Measurements from ENCODE around the gene ESR1. TPM values are rescaled to one million over a fixed set of nuclear protein-coding genes. Genes with fewer than 3 reads are reported as not detected.

The ESR1 gene
- polyA plus RNA-seq, 1 donor (not counting 4 experiments of a cell fraction or from before 2014, with no cell fraction given): 0.22 TPM

DNA sequence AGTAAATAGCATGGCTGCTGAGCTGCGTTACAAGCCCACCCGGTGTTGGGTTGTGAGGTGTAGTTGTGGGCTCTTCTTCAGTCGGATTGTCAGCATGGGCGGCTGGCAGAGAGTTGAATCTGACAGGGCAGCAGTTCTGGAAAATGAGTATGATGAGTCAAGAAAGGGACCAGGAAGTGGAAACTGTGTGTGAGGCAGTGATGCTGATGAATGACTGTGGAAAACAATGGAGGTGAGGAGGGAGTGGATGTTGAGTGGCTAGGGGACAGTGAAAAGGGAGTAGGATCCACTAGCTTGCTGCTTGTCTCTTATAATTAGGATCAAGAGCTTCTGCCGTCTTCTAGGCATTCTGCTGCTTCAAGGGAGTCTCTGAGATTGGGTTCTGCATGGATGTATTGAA is 154.3 kb downstream of the ESR1 start:
- no peaks in the 10 kb centered on the region for H3K36me3 ChIP-seq (ENCODE audit: control insufficient read depth in 2 of 2, extremely low read depth in 1 of 2, insufficient read depth in 2 of 2, low read length in 2 of 2)

DNA sequence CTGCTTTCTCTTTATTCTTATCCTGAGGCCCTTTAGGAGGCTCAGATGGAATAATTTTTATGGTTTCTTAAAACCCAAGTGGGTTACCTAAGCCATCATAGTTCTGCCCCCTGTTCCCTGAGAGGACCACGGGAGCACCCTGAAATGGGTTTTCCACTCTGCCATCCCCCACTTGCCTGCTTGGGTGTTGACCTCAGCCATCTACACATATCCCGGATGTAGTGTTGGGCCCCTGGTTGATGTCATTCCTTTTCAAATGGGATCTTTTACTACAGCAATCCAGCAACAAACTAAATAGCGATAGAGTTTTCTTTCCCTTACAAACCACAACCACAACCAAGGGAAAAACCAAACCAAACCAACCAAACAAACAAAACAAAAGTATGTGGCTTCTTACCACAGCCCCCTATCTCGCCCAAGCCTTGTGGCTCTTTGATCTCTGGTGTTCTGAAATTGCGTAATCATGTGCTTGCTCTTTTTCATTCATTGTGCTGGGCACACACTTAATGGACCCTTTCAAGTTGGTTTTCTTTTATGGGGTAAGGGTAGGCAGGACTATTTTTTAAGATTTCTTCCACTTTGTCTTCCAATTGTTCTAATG is 154.9 kb downstream of the ESR1 start:
- no peak overlapping the region for H3K27ac ChIP-seq (ENCODE audit: control insufficient read depth, insufficient read depth, low read length)
- no peaks in the 10 kb centered on the region for H4K20me1 ChIP-seq (ENCODE audit: control insufficient read depth, extremely low read depth, insufficient read depth, low read length)
- DNase-seq (ENCODE audit: low read depth, low spot score) (no peak), FAIRE-seq (no peak)
- no peaks in the 10 kb centered on the region for H3K9me1 ChIP-seq (ENCODE audit: control insufficient read depth, extremely low read depth, insufficient read depth, low read length)
- no peaks in the 10 kb centered on the region for H3K9me3 ChIP-seq (ENCODE audit: control insufficient read depth, low read depth, low read length)
- H3K27me3 ChIP-seq (ENCODE audit: control insufficient read depth, extremely low read depth, insufficient read depth, low read length): no peaks in the 10 kb centered on the region
- H2AFZ ChIP-seq (ENCODE audit: control insufficient read depth, low read length): no peak overlapping the region
- no peaks in the 10 kb centered on the region for H3K4me1 ChIP-seq (ENCODE audit: control insufficient read depth, extremely low read depth, insufficient read depth, low read length)
- no peaks in the 10 kb centered on the region for H3K79me2 ChIP-seq (ENCODE audit: control insufficient read depth, insufficient read depth, low read length)
- no peak overlapping the region for H3K4me3 ChIP-seq (ENCODE audit: control insufficient read depth in 2 of 3, extremely low read depth in 1 of 3, insufficient read depth in 2 of 3, low read depth in 1 of 3, low read length in 3 of 3)
- no peaks in the 10 kb centered on the region for H3K36me3 ChIP-seq (ENCODE audit: control insufficient read depth in 2 of 2, extremely low read depth in 1 of 2, insufficient read depth in 2 of 2, low read length in 2 of 2)
- H3K9ac ChIP-seq (ENCODE audit: control insufficient read depth, extremely low read depth, insufficient read depth, low read length): no peak overlapping the region
- TF ChIP-seq, protein P1, sequence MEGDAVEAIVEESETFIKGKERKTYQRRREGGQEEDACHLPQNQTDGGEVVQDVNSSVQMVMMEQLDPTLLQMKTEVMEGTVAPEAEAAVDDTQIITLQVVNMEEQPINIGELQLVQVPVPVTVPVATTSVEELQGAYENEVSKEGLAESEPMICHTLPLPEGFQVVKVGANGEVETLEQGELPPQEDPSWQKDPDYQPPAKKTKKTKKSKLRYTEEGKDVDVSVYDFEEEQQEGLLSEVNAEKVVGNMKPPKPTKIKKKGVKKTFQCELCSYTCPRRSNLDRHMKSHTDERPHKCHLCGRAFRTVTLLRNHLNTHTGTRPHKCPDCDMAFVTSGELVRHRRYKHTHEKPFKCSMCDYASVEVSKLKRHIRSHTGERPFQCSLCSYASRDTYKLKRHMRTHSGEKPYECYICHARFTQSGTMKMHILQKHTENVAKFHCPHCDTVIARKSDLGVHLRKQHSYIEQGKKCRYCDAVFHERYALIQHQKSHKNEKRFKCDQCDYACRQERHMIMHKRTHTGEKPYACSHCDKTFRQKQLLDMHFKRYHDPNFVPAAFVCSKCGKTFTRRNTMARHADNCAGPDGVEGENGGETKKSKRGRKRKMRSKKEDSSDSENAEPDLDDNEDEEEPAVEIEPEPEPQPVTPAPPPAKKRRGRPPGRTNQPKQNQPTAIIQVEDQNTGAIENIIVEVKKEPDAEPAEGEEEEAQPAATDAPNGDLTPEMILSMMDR (optimal IDR thresholded peaks at IDR 0.05 in 1 of 3, IDR thresholded peaks at IDR 0.05 in 1 of 3, conservative IDR thresholded peaks at IDR 0.05 in 1 of 3; ENCODE audit: extremely low read depth in 1 of 3, insufficient read depth in 2 of 3, low read length in 3 of 3): no peak
- TF ChIP-seq EZH2 (IDR thresholded peaks at IDR 0.05; ENCODE audit: low read length): no peak
- dilution Hi-C loops (cut with MboI; ENCODE audit: extremely low pct_ligation_motif_present, low sequenced_read_pairs): no loop called here
- H3K4me2 ChIP-seq (ENCODE audit: control insufficient read depth, extremely low read depth, insufficient read depth, low read depth, low read length): no peak overlapping the region

More for the DNA sequence above, 154.3 kb downstream of the ESR1 start:
- DNase-seq (ENCODE audit: low read depth, low spot score) (no peak), FAIRE-seq (no peak)
- Histone ChIP-seq H3K27me3 (ENCODE audit: control insufficient read depth, extremely low read depth, insufficient read depth, low read length) (no peaks in the 10 kb centered on the region), H3K4me2 (ENCODE audit: control insufficient read depth, extremely low read depth, insufficient read depth, low read depth, low read length) (no peak overlapping the region), H3K9me1 (ENCODE audit: control insufficient read depth, extremely low read depth, insufficient read depth, low read length) (no peaks in the 10 kb centered on the region), H3K9me3 (ENCODE audit: control insufficient read depth, low read depth, low read length) (no peaks in the 10 kb centered on the region), H4K20me1 (ENCODE audit: control insufficient read depth, extremely low read depth, insufficient read depth, low read length) (no peaks in the 10 kb centered on the region), H3K27ac (ENCODE audit: control insufficient read depth, insufficient read depth, low read length) (no peak overlapping the region), H2AFZ (ENCODE audit: control insufficient read depth, low read length) (no peak overlapping the region), H3K4me3 (ENCODE audit: control insufficient read depth in 2 of 3, extremely low read depth in 1 of 3, insufficient read depth in 2 of 3, low read depth in 1 of 3, low read length in 3 of 3) (no peak overlapping the region), H3K79me2 (ENCODE audit: control insufficient read depth, insufficient read depth, low read length) (no peaks in the 10 kb centered on the region), H3K9ac (ENCODE audit: control insufficient read depth, extremely low read depth, insufficient read depth, low read length) (no peak overlapping the region), H3K4me1 (ENCODE audit: control insufficient read depth, extremely low read depth, insufficient read depth, low read length) (no peaks in the 10 kb centered on the region)
- no peak for TF ChIP-seq EZH2 (IDR thresholded peaks at IDR 0.05; ENCODE audit: low read length)
- TF ChIP-seq, protein P1 (optimal IDR thresholded peaks at IDR 0.05 in 1 of 3, IDR thresholded peaks at IDR 0.05 in 1 of 3, conservative IDR thresholded peaks at IDR 0.05 in 1 of 3; ENCODE audit: extremely low read depth in 1 of 3, insufficient read depth in 2 of 3, low read length in 3 of 3): no peak
- dilution Hi-C loops (cut with MboI; ENCODE audit: extremely low pct_ligation_motif_present, low sequenced_read_pairs): no loop called here

All from keratinocyte (primary cell).